HCT116 (cell line): ENCODE data around the gene CDH4.

ENCODE experiments used
- MAX ChIP-seq: IDR thresholded peaks from 2 replicates; pipeline ENCODE4 v1.6.1; 2012
- RAD21 ChIP-seq: IDR thresholded peaks from 2 replicates; pipeline ENCODE4 v1.6.1; 2012; ENCODE audit warnings: low read depth, mild to moderate bottlenecking

- no peak for TF ChIP-seq MAX
- no peak for TF ChIP-seq RAD21
Measured at GRCh38 chr20:61749406-61750075, 497.5 kb downstream of the CDH4 start.
